ENCODE data around the gene DEPDC1.

GRCh38 chr1:68484618-68485017 lies 12.3 kb downstream of the DEPDC1 start:
- no peak for TF ChIP-seq CTCF (conservative IDR thresholded peaks at IDR 0.05)
- no peak for TF ChIP-seq EZH2 (IDR thresholded peaks at IDR 0.05; ENCODE audit: low read depth)
